GM18502 (cell line): ENCODE measurements around the gene LRP1.

Source experiments
- ATAC-seq: cut with Tn5 transposase; IDR thresholded peaks from one replicate; pipeline ENCODE4 v1.9.1; 2021; ENCODE audit warnings: mild to moderate bottlenecking; ENCODE audit not compliant: unreplicated experiment, poor library complexity

Gene LRP1

GRCh38 chr12:57240066-57240921 is 112.0 kb downstream of the LRP1 start:
- ATAC-seq = no peak

- ATAC-seq = no peak
Observed at GRCh38 chr12:57240926-57241401, 112.7 kb downstream of the LRP1 start.

- ATAC-seq = no peak
Observed at GRCh38 chr12:57241402-57242310, 113.4 kb downstream of the LRP1 start.

- no peak for ATAC-seq
Observed at GRCh38 chr12:57242329-57242690, 114.0 kb downstream of the LRP1 start.

GRCh38 chr12:57242691-57243454 is 114.6 kb downstream of the LRP1 start:
- ATAC-seq = peak; percentile 42

- no peak for ATAC-seq
Observed at GRCh38 chr12:57243521-57244311, 115.4 kb downstream of the LRP1 start.

GRCh38 chr12:57244312-57244696 is 116.0 kb downstream of the LRP1 start:
- ATAC-seq = no peak

- ATAC-seq = no peak
Observed at GRCh38 chr12:57247041-57247440, 118.8 kb downstream of the LRP1 start.

- ATAC-seq = no peak
Observed at GRCh38 chr12:57248934-57249742, 120.9 kb downstream of the LRP1 start.

- no peak for ATAC-seq
Observed at GRCh38 chr12:57250541-57250940, 122.3 kb downstream of the LRP1 start.

GRCh38 chr12:57250956-57251355 is 122.7 kb downstream of the LRP1 start, which contains the start of gene STAC3:
TSS of gene STAC3 (minus strand) at chr12:57251187. CDS start at chr12:57249636, 1,551 bp downstream.
- no peak for ATAC-seq

- no peak for ATAC-seq
Observed at GRCh38 chr12:57254506-57255280, 126.4 kb downstream of the LRP1 start.

- ATAC-seq = no peak
Observed at GRCh38 chr12:57255916-57256315, 127.6 kb downstream of the LRP1 start.

- no peak for ATAC-seq
Observed at GRCh38 chr12:57258977-57259970, 131.0 kb downstream of the LRP1 start.

- no peak for ATAC-seq
Observed at GRCh38 chr12:57260366-57260765, 132.1 kb downstream of the LRP1 start.

- no peak for ATAC-seq
Observed at GRCh38 chr12:57261428-57261865, 133.2 kb downstream of the LRP1 start.
